SK-N-SH (cell line): ENCODE results near the gene PGM2L1. TPM values are rescaled to one million over a fixed set of nuclear protein-coding genes. Genes with fewer than 3 reads are reported as not detected.
A peak's percentile ranks its signal among the peaks of the same experiment; 100 is the strongest.

Experiments used
- CTCF ChIA-PET: fragments of 300-600, 350-600 bp; formaldehyde crosslinking; extraction: SDS; loops from one replicate; lab custom pipeline; 2021; lab: Yijun Ruan, JAX
- POLR2A ChIA-PET: fragments of 350-600 bp; sonication (Branson Sonifier 250); formaldehyde crosslinking; extraction: SDS; loops from one replicate; lab custom pipeline; 2020; ENCODE audit warnings: antibody characterized with exemption, inconsistent platforms; lab: Yijun Ruan, JAX
- DNase-seq: peaks from one replicate; pipeline ENCODE4 v3.0.0; 2012
- H2AFZ ChIP-seq: fragments of 200-600 bp; sonication (generic); 2 replicates; pipeline ENCODE4 v1.8.1; 2016; ENCODE audit warnings: antibody characterized with exemption, mild to moderate bottlenecking, low read depth
- H3F3A ChIP-seq: fragments of 200-600 bp; sonication (generic); replicated peaks from 2 replicates; pipeline ENCODE3; 2016; ENCODE audit warnings: antibody characterized with exemption, mild to moderate bottlenecking; ENCODE audit not compliant: insufficient read depth
- H3K27ac ChIP-seq, 2 experiments: fragments of 200-500 bp in 1 of 2; fragments of 200-600 bp in 1 of 2; sonication (Bioruptor generic) in 1 of 2; sonication (generic), shearing (Covaris generic) in 1 of 2; 2 replicates each; pipeline versions ENCODE4 v1.5.1 to v1.6.1; 2014 to 2016; ENCODE audit warnings: low read depth in 2 of 2, inconsistent platforms in 1 of 2, low read length in 1 of 2, mild to moderate bottlenecking in 1 of 2, mixed read lengths in 1 of 2
- H3K27me3 ChIP-seq: fragments of 200-600 bp; sonication (generic), shearing (Covaris generic); 2 replicates; pipeline ENCODE4 v1.6.1; 2016; ENCODE audit warnings: mixed run types; ENCODE audit not compliant: insufficient read depth
- H3K36me3 ChIP-seq, 2 experiments: fragments of 200-500 bp in 1 of 2; fragments of 200-600 bp in 1 of 2; sonication (Bioruptor generic) in 1 of 2; sonication (generic) in 1 of 2; replicated peaks in 1 of 2; 2 replicates each; pipeline versions ENCODE3 to v1.5.1; 2014 to 2016; ENCODE audit warnings: low read length in 1 of 2, mild to moderate bottlenecking in 1 of 2; ENCODE audit not compliant: insufficient read depth in 2 of 2, control insufficient read depth in 1 of 2
- H3K4me1 ChIP-seq, 2 experiments: fragments of 200-500 bp in 1 of 2; fragments of 200-600 bp in 1 of 2; sonication (Bioruptor generic) in 1 of 2; sonication (generic), shearing (Covaris generic) in 1 of 2; 2 replicates each; pipeline versions ENCODE4 v1.5.1 to v1.6.1; 2014 to 2016; ENCODE audit warnings: low read depth in 1 of 2, low read length in 1 of 2, mixed run types in 1 of 2; ENCODE audit not compliant: insufficient read depth in 2 of 2, control insufficient read depth in 1 of 2
- H3K4me2 ChIP-seq: fragments of 200-600 bp; sonication (generic), shearing (Covaris generic); 2 replicates; pipeline ENCODE4 v1.6.1; 2017; ENCODE audit warnings: mixed run types
- H3K4me3 ChIP-seq, 2 experiments: fragments of 200-500 bp in 1 of 2; fragments of 200-600 bp in 1 of 2; sonication (Bioruptor generic) in 1 of 2; sonication (generic), shearing (Covaris generic) in 1 of 2; 2 replicates each; pipeline versions ENCODE4 v1.5.1 to v1.8.1; 2014 to 2016; ENCODE audit warnings: low read depth in 2 of 2, inconsistent platforms in 1 of 2, low read length in 1 of 2, mild to moderate bottlenecking in 1 of 2, mixed read lengths in 1 of 2, moderate library complexity in 1 of 2
- H3K79me2 ChIP-seq: fragments of 200-600 bp; sonication (generic); 2 replicates; pipeline ENCODE4 v1.8.1; 2017; ENCODE audit warnings: mild to moderate bottlenecking; ENCODE audit not compliant: insufficient read depth
- H3K9ac ChIP-seq: fragments of 200-600 bp; sonication (generic); 2 replicates; pipeline ENCODE4 v1.6.1; 2017; ENCODE audit warnings: mixed run types
- H3K9me2 ChIP-seq: fragments of 200-600 bp; sonication (generic); 2 replicates; pipeline ENCODE4 v1.6.1; 2017; ENCODE audit warnings: mixed run types
- H3K9me3 ChIP-seq: fragments of 200-600 bp; sonication (generic); 2 replicates; pipeline ENCODE4 v1.6.1; 2017; ENCODE audit warnings: mixed run types, mild to moderate bottlenecking, moderate library complexity
- H4K20me1 ChIP-seq: fragments of 200-600 bp; sonication (generic); 2 replicates; pipeline ENCODE4 v1.6.1; 2017; ENCODE audit warnings: mild to moderate bottlenecking, mixed run types; ENCODE audit not compliant: insufficient read depth
- CHD2 ChIP-seq: fragments of 150-350 bp; IDR thresholded peaks from 2 replicates; pipeline ENCODE4 v1.6.1; 2018; ENCODE audit warnings: low read length; ENCODE audit not compliant: partially characterized antibody
- ELF1 ChIP-seq: IDR thresholded peaks from 2 replicates; pipeline ENCODE4 v1.4.0; 2012
- EZH2phosphoT487 ChIP-seq: fragments of 200-600 bp; sonication (generic); IDR thresholded peaks from 2 replicates; pipeline ENCODE4 v1.6.1; 2017; ENCODE audit warnings: low read depth, mixed run types, mild to moderate bottlenecking, antibody characterized with exemption, moderate library complexity, borderline replicate concordance
- FOSL2 ChIP-seq: IDR thresholded peaks from 2 replicates; pipeline ENCODE4 v1.4.0; 2012; ENCODE audit warnings: low read depth, mild to moderate bottlenecking, moderate library complexity, borderline replicate concordance
- FOXJ3 ChIP-seq: sonication (generic); formaldehyde crosslinking; IDR thresholded peaks from 2 replicates; pipeline ENCODE4 v1.5.1; 2020; ENCODE audit warnings: mild to moderate bottlenecking, missing genetic modification reagents
- FOXM1 ChIP-seq: IDR thresholded peaks from 2 replicates; pipeline ENCODE4 v1.4.0; 2012; ENCODE audit warnings: low read depth, mild to moderate bottlenecking
- GABPA ChIP-seq: IDR thresholded peaks from 2 replicates; pipeline ENCODE4 v1.4.0; 2012; ENCODE audit warnings: low read depth, mild to moderate bottlenecking
- GATA2 ChIP-seq: sonication (generic); formaldehyde crosslinking; IDR thresholded peaks from 2 replicates; pipeline ENCODE4 v1.5.0; 2020; ENCODE audit warnings: mild to moderate bottlenecking, missing genetic modification reagents
- IRF3 ChIP-seq: fragments of 150-350 bp; IDR thresholded peaks from 2 replicates; pipeline ENCODE4 v1.6.1; 2016; ENCODE audit warnings: mild to moderate bottlenecking, low read depth, low read length
- MEF2A ChIP-seq: IDR thresholded peaks from 2 replicates; pipeline ENCODE4 v1.4.0; 2012; ENCODE audit warnings: low read depth, borderline replicate concordance
- MXI1 ChIP-seq: IDR thresholded peaks from 2 replicates; pipeline ENCODE4 v1.6.1; 2012; ENCODE audit warnings: mild to moderate bottlenecking, low read depth, low read length, improper control_type of control experiment
- NFIC ChIP-seq: IDR thresholded peaks from 2 replicates; pipeline ENCODE4 v1.4.0; 2012; ENCODE audit warnings: borderline replicate concordance
- NRF1 ChIP-seq: IDR thresholded peaks from 2 replicates; pipeline ENCODE4 v1.6.1; 2012; ENCODE audit warnings: low read depth, mild to moderate bottlenecking, low read length
- PBX3 ChIP-seq: IDR thresholded peaks from 2 replicates; pipeline ENCODE4; 2012
- POLR2AphosphoS5 ChIP-seq: IDR thresholded peaks from 2 replicates; pipeline ENCODE4 v1.6.1; 2012; ENCODE audit warnings: low read depth, low read length
- RAD21 ChIP-seq: IDR thresholded peaks from 2 replicates; pipeline ENCODE4 v1.6.1; 2012; ENCODE audit warnings: mild to moderate bottlenecking, low read length
- RFX5 ChIP-seq: IDR thresholded peaks from 2 replicates; pipeline ENCODE4 v1.6.1; 2012; ENCODE audit warnings: mild to moderate bottlenecking, improper control_type of control experiment, low read length
- RXRA ChIP-seq: IDR thresholded peaks from 2 replicates; pipeline ENCODE4 v1.4.0; 2012; ENCODE audit warnings: low read depth, mild to moderate bottlenecking, borderline replicate concordance
- SIN3A ChIP-seq: IDR thresholded peaks from 2 replicates; pipeline ENCODE4 v1.6.1; 2012; ENCODE audit warnings: low read depth, mild to moderate bottlenecking, low read length, moderate library complexity, borderline replicate concordance
- SMC3 ChIP-seq: IDR thresholded peaks from 2 replicates; pipeline ENCODE4 v1.6.1; 2012; ENCODE audit warnings: low read depth, low read length, improper control_type of control experiment
- TAF1 ChIP-seq: IDR thresholded peaks from 2 replicates; pipeline ENCODE4 v1.6.1; 2012; ENCODE audit warnings: low read depth, mild to moderate bottlenecking, low read length, moderate library complexity, borderline replicate concordance
- TCF12 ChIP-seq: IDR thresholded peaks from 2 replicates; pipeline ENCODE4 v1.4.0; 2012
- TEAD4 ChIP-seq: IDR thresholded peaks from 2 replicates; pipeline ENCODE4 v1.4.0; 2012; ENCODE audit warnings: mild to moderate bottlenecking, borderline replicate concordance; ENCODE audit not compliant: insufficient read depth
- YY1 ChIP-seq: IDR thresholded peaks from 2 replicates; pipeline ENCODE4 v1.4.0; 2012; ENCODE audit warnings: low read depth, mild to moderate bottlenecking
- WGBS: methylation state at CpG from one replicate; pipeline ENCODE4 v1.1.6; 2017; ENCODE audit warnings: low lambda C conversion rate; 5-methylcytosine and 5-hydroxymethylcytosine counted together
- polyA plus RNA-seq, 3 experiments: library from polyadenylated mRNA; depleted of rRNA; stranded (reverse); fragments of >200 nt; gene quantifications; 2 replicates each; pipeline ENCODE4 v1.2.3, GENCODE V29; 2012
- TF ChIP-seq, protein P1 (sequence below): fragments of 200-600 bp; sonication (generic); IDR thresholded peaks from 2 replicates; pipeline ENCODE4 v1.6.1; 2017; ENCODE audit warnings: antibody characterized with exemption, mild to moderate bottlenecking, moderate library complexity
- TF ChIP-seq, protein P2 (sequence below): IDR thresholded peaks from 2 replicates; pipeline ENCODE4 v1.4.0; 2012; ENCODE audit warnings: low read depth, borderline replicate concordance
- TF ChIP-seq, protein P3 (sequence below): fragments of 150-350 bp; IDR thresholded peaks from 2 replicates; pipeline ENCODE4 v1.6.1; 2017; ENCODE audit warnings: antibody characterized with exemption, low read length, low read depth, borderline replicate concordance
- TF ChIP-seq, protein P4 (sequence below): IDR thresholded peaks from 2 replicates; pipeline ENCODE4 v1.4.0; 2012; ENCODE audit warnings: low read depth

The PGM2L1 gene
- polyA plus RNA-seq, 1 of the 3 experiments (the other 2 are of a cell fraction), result 0.90 TPM

GRCh38 chr11:74288161-74288560 is 110.1 kb downstream of the PGM2L1 start:
- Histone ChIP-seq H3K4me3 (no peak overlapping the region), H2AFZ (no peak overlapping the region), H3K27me3 (no peaks in the 10 kb centered on the region), H3K36me3 (no peaks in the 10 kb centered on the region), H3K4me2 (peak overlapping the region; percentile 7; the same call in 1 of the 2 replicates), H3K4me1 (peaks cover 0 to 12% of the 10 kb centered on the region in 2 experiments; a peak in 1 of 4 replicates), H3K79me2 (no peaks in the 10 kb centered on the region), H3F3A (peaks cover 8% of the 10 kb centered on the region), H3K9ac (peak overlapping the region; percentile 29; the same call in 1 of the 2 replicates), H3K27ac (peak overlapping the region in 1 of 2 experiments; percentile 83; a peak in 2 of 4 replicates), H3K9me3 (no peaks in the 10 kb centered on the region), H4K20me1 (no peaks in the 10 kb centered on the region), H3K9me2 (no peaks in the 10 kb centered on the region)
- WGBS, result 9% methylated on average over 1 of the region's 1 CpG
- ChIA-PET POLR2A (no interaction called here), CTCF (no interaction called here)
- DNase-seq, result no peak
- TF ChIP-seq GABPA, result no peak
- TF ChIP-seq GATA2 (CRISPR knock-in tag), result no peak
- TF ChIP-seq CHD2, result no peak
- TF ChIP-seq TCF12, result peak; percentile 57; the same call in 1 of the 2 replicates
- TF ChIP-seq RXRA, result no peak
- TF ChIP-seq EZH2phosphoT487, result no peak
- no peak for TF ChIP-seq ELF1
- TF ChIP-seq RAD21, result no peak
- TF ChIP-seq PBX3, result no peak
- TF ChIP-seq NRF1, result no peak
- peak; percentile 60 for TF ChIP-seq NFIC
- TF ChIP-seq YY1, result no peak
- no peak for TF ChIP-seq RFX5
- no peak for TF ChIP-seq SMC3
- TF ChIP-seq FOXM1, result no peak
- TF ChIP-seq, protein P1, sequence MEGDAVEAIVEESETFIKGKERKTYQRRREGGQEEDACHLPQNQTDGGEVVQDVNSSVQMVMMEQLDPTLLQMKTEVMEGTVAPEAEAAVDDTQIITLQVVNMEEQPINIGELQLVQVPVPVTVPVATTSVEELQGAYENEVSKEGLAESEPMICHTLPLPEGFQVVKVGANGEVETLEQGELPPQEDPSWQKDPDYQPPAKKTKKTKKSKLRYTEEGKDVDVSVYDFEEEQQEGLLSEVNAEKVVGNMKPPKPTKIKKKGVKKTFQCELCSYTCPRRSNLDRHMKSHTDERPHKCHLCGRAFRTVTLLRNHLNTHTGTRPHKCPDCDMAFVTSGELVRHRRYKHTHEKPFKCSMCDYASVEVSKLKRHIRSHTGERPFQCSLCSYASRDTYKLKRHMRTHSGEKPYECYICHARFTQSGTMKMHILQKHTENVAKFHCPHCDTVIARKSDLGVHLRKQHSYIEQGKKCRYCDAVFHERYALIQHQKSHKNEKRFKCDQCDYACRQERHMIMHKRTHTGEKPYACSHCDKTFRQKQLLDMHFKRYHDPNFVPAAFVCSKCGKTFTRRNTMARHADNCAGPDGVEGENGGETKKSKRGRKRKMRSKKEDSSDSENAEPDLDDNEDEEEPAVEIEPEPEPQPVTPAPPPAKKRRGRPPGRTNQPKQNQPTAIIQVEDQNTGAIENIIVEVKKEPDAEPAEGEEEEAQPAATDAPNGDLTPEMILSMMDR, result no peak
- no peak for TF ChIP-seq POLR2AphosphoS5
- TF ChIP-seq, protein P2, sequence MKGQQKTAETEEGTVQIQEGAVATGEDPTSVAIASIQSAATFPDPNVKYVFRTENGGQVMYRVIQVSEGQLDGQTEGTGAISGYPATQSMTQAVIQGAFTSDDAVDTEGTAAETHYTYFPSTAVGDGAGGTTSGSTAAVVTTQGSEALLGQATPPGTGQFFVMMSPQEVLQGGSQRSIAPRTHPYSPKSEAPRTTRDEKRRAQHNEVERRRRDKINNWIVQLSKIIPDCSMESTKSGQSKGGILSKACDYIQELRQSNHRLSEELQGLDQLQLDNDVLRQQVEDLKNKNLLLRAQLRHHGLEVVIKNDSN, result no peak
- TF ChIP-seq IRF3, result no peak
- no peak for TF ChIP-seq SIN3A
- no peak for TF ChIP-seq FOXJ3 (CRISPR knock-in tag)
- no peak for TF ChIP-seq TAF1
- TF ChIP-seq TEAD4, result no peak
- TF ChIP-seq, protein P3, sequence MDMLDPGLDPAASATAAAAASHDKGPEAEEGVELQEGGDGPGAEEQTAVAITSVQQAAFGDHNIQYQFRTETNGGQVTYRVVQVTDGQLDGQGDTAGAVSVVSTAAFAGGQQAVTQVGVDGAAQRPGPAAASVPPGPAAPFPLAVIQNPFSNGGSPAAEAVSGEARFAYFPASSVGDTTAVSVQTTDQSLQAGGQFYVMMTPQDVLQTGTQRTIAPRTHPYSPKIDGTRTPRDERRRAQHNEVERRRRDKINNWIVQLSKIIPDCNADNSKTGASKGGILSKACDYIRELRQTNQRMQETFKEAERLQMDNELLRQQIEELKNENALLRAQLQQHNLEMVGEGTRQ, result no peak
- peak; percentile 87 for TF ChIP-seq FOSL2
- TF ChIP-seq MXI1, result no peak
- no peak; the same call in 1 of the 2 replicates for TF ChIP-seq MEF2A
- TF ChIP-seq, protein P4, sequence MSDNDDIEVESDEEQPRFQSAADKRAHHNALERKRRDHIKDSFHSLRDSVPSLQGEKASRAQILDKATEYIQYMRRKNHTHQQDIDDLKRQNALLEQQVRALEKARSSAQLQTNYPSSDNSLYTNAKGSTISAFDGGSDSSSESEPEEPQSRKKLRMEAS, result peak; percentile 39; the same call in 1 of the 2 replicates
